PFSK-1 (cell line): ENCODE results near the gene APAF1.

Experiments
- FOXP2 ChIP-seq: optimal IDR thresholded peaks from 2 replicates; pipeline ENCODE3; 2011; ENCODE audit warnings: borderline replicate concordance, control low read depth, inconsistent platforms; ENCODE audit not compliant: insufficient read depth; ENCODE audit errors: extremely low read length, extremely low read depth
- POLR2AphosphoS5 ChIP-seq: IDR thresholded peaks from 2 replicates; pipeline ENCODE4 v1.6.1; 2012; ENCODE audit warnings: low read depth, mild to moderate bottlenecking, control low read depth, low read length, moderate library complexity
- REST ChIP-seq, 2 experiments: IDR thresholded peaks; 2 replicates each; pipeline versions ENCODE4 v1.6.1 to v1.8.0; 2011 to 2012; ENCODE audit warnings: low read depth in 2 of 2, low read length in 2 of 2, control low read depth in 1 of 2, inconsistent platforms in 1 of 2, mild to moderate bottlenecking in 1 of 2, moderate library complexity in 1 of 2; ENCODE audit not compliant: insufficient read depth in 1 of 2
- SIN3A ChIP-seq: IDR thresholded peaks from 2 replicates; pipeline ENCODE4 v1.6.1; 2012; ENCODE audit warnings: mild to moderate bottlenecking, low read length, moderate library complexity, borderline replicate concordance; ENCODE audit not compliant: insufficient read depth
- TAF1 ChIP-seq: IDR thresholded peaks from 2 replicates; pipeline ENCODE4 v1.6.1; 2012; ENCODE audit warnings: low read length, control low read depth, borderline replicate concordance; ENCODE audit not compliant: insufficient read depth

The APAF1 gene

GRCh38 chr12:98612696-98613334, 32.3 kb upstream of the APAF1 start:
- TF ChIP-seq SIN3A (no peak), FOXP2 (no peak), REST (IDR thresholded peaks at IDR 0.05; ENCODE audit: insufficient read depth in 1 of 2, low read depth in 2 of 2, low read length in 2 of 2) (no peak), TAF1 (no peak), POLR2AphosphoS5 (no peak)

DNA sequence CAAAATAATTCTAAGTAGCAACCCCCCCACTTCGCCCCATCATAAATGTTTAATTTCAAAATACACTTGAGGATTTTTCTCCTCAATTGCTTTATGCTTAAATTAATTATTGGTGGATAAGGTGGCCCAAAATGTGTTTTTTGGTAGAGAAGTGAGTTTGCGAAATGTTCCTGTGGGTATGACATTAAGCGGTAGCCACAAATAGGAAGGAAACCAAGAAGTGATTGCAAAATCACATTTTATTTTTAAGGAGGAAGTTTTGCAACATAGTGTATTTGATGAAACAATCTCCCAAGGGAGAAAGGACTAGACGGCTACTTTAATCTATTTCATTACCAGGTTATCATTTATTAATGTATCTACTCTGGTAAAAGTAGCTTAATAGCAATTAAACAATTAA, 26.1 kb upstream of the APAF1 start:
- TF ChIP-seq POLR2AphosphoS5, result no peak
- TF ChIP-seq FOXP2, result no peak
- TF ChIP-seq SIN3A, result no peak

- TF ChIP-seq FOXP2 (no peak), TAF1 (no peak), REST (IDR thresholded peaks at IDR 0.05; ENCODE audit: insufficient read depth in 1 of 2, low read depth in 2 of 2, low read length in 2 of 2) (no peak), POLR2AphosphoS5 (no peak), SIN3A (no peak)
Observed at GRCh38 chr12:98635657-98636323, 9.3 kb upstream of the APAF1 start.

DNA sequence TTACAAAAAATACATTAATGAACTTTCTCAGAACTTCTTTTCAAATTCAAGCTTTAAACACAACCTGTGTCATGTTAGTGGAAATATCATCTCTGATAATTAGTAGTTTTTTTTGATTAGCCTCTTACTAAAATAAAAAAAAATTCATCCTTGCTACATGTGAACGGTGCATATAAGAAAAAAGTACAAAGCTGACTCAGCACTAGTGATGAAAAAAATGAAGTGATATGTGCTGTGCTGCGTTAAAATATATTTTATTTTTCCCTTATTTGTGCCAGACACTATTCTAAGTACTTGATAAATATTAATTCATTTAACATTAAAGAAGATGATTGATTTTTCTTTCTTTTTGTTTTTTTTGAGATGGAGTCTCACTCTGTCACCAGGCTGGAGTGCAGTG, 8.0 kb upstream of the APAF1 start:
- TF ChIP-seq REST (IDR thresholded peaks at IDR 0.05; ENCODE audit: insufficient read depth in 1 of 2, low read depth in 2 of 2, low read length in 2 of 2) (no peak), SIN3A (no peak), POLR2AphosphoS5 (no peak), FOXP2 (no peak), TAF1 (no peak)

DNA sequence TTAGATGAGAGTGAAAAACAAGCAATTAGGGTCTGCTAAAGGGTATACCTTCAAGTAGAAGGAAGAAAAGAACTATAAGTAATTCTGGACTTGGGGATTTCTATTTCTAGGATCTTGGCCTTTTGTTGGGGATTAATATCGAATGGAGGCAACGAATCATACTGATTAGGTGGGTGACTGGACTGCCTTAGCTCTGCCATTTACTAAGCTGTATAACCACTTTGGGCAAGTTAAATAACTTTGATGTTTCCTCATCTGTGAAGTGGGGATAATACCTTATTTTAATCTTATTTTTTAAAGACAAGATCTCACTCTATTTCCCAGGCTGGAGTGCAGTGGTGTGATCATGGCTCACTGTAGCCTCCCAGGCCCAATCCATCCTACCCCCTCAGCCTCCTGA, 7.1 kb upstream of the APAF1 start:
- TF ChIP-seq SIN3A, result no peak
- no peak for TF ChIP-seq POLR2AphosphoS5
- TF ChIP-seq TAF1, result no peak
- no peak for TF ChIP-seq REST (IDR thresholded peaks at IDR 0.05; ENCODE audit: insufficient read depth in 1 of 2, low read depth in 2 of 2, low read length in 2 of 2)
- TF ChIP-seq FOXP2, result no peak
